Measurements from ENCODE around the gene VASN.
A peak's percentile ranks its signal among the peaks of the same experiment; 100 is the strongest.

Gene VASN

GRCh38 chr16:4370151-4370550 is 1.5 kb upstream of the VASN start:
- H3K27me3 ChIP-seq: peaks cover 26% of the 10 kb centered on the region
- peaks cover 13 to 32% of the 10 kb centered on the region in 2 experiments for H3K4me1 ChIP-seq (ENCODE audit: control insufficient read depth in 1 of 2, insufficient read depth in 1 of 2, low read depth in 1 of 2, low read length in 1 of 2)
- H3K4me3 ChIP-seq (ENCODE audit: low read depth in 1 of 2, low read length in 1 of 2): no peak overlapping the region
- no peak overlapping the region for H3K27ac ChIP-seq
- peaks cover 68% of the 10 kb centered on the region for H3K36me3 ChIP-seq
- TF ChIP-seq, protein P1, sequence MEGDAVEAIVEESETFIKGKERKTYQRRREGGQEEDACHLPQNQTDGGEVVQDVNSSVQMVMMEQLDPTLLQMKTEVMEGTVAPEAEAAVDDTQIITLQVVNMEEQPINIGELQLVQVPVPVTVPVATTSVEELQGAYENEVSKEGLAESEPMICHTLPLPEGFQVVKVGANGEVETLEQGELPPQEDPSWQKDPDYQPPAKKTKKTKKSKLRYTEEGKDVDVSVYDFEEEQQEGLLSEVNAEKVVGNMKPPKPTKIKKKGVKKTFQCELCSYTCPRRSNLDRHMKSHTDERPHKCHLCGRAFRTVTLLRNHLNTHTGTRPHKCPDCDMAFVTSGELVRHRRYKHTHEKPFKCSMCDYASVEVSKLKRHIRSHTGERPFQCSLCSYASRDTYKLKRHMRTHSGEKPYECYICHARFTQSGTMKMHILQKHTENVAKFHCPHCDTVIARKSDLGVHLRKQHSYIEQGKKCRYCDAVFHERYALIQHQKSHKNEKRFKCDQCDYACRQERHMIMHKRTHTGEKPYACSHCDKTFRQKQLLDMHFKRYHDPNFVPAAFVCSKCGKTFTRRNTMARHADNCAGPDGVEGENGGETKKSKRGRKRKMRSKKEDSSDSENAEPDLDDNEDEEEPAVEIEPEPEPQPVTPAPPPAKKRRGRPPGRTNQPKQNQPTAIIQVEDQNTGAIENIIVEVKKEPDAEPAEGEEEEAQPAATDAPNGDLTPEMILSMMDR (IDR thresholded peaks at IDR 0.05): no peak
- no peaks in the 10 kb centered on the region for H3K9me3 ChIP-seq

- TF ChIP-seq, protein P1 (IDR thresholded peaks at IDR 0.05): no peak
- Histone ChIP-seq H3K4me1 (ENCODE audit: control insufficient read depth in 1 of 2, insufficient read depth in 1 of 2, low read depth in 1 of 2, low read length in 1 of 2) (peaks cover 13 to 32% of the 10 kb centered on the region in 2 experiments), H3K36me3 (peaks cover 68% of the 10 kb centered on the region), H3K27ac (peak overlapping the region; percentile 27), H3K4me3 (ENCODE audit: low read depth in 1 of 2, low read length in 1 of 2) (no peak overlapping the region), H3K9me3 (no peaks in the 10 kb centered on the region), H3K27me3 (peaks cover 26% of the 10 kb centered on the region)
Observed at GRCh38 chr16:4370570-4371356, 885 bp upstream of the VASN start.

- peak overlapping the region; percentile 27 for H3K27ac ChIP-seq
- H3K4me1 ChIP-seq (ENCODE audit: control insufficient read depth in 1 of 2, insufficient read depth in 1 of 2, low read depth in 1 of 2, low read length in 1 of 2): peaks cover 13 to 32% of the 10 kb centered on the region in 2 experiments
- TF ChIP-seq, protein P1 (IDR thresholded peaks at IDR 0.05): no peak
- peak overlapping the region; percentile 38 to 48 for H3K4me3 ChIP-seq (ENCODE audit: low read depth in 1 of 2, low read length in 1 of 2)
- H3K9me3 ChIP-seq: no peaks in the 10 kb centered on the region
- H3K36me3 ChIP-seq: peaks cover 71% of the 10 kb centered on the region
- peaks cover 26% of the 10 kb centered on the region for H3K27me3 ChIP-seq
Observed at GRCh38 chr16:4372001-4372577, 441 bp downstream of the VASN start.

GRCh38 chr16:4372578-4373355 is 1.1 kb downstream of the VASN start:
- no peak overlapping the region for H3K27ac ChIP-seq
- TF ChIP-seq, protein P1 (IDR thresholded peaks at IDR 0.05): no peak
- H3K27me3 ChIP-seq: peaks cover 26% of the 10 kb centered on the region
- H3K9me3 ChIP-seq: no peaks in the 10 kb centered on the region
- peak overlapping the region; percentile 38 to 48 for H3K4me3 ChIP-seq (ENCODE audit: low read depth in 1 of 2, low read length in 1 of 2)
- H3K36me3 ChIP-seq: peaks cover 71% of the 10 kb centered on the region
- H3K4me1 ChIP-seq (ENCODE audit: control insufficient read depth in 1 of 2, insufficient read depth in 1 of 2, low read depth in 1 of 2, low read length in 1 of 2): peaks cover 13 to 32% of the 10 kb centered on the region in 2 experiments

DNA sequence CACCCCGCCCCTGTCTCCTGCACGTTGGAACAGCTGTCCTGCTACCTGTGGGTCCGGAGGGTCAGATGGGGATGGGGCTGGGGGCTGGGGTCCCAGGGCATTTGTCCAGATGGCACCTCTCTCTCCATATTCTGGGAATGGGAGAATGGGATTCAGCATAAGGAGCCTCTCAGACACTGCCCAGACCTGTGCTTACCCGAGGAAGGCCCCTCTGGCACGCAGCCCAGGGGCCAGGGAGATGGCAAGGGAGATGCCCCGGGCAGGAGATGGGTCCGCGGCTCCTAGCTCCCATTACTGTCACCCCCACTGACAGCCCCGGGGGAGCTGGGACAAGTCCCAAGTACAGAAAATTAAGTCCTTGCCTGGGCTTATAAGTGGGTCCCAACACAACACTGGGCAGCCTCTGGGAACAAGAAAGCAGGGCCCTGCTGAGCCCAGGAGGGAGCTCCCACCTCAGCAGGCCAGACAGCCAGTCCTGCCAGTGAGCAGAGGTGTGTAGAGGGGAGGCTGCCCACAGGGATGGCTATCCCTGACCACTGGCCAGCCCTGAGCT is 1.8 kb downstream of the VASN start:
- peaks cover 74% of the 10 kb centered on the region for H3K36me3 ChIP-seq
- peaks cover 13 to 32% of the 10 kb centered on the region in 2 experiments for H3K4me1 ChIP-seq (ENCODE audit: control insufficient read depth in 1 of 2, insufficient read depth in 1 of 2, low read depth in 1 of 2, low read length in 1 of 2)
- H3K27ac ChIP-seq: no peak overlapping the region
- H3K9me3 ChIP-seq: no peaks in the 10 kb centered on the region
- no peak overlapping the region for H3K4me3 ChIP-seq (ENCODE audit: low read depth in 1 of 2, low read length in 1 of 2)
- peaks cover 26% of the 10 kb centered on the region for H3K27me3 ChIP-seq
- TF ChIP-seq, protein P1 (IDR thresholded peaks at IDR 0.05): no peak

Data from neutrophil (primary cell).